SH-SY5Y (cell line): Measurements from ENCODE around the gene RABEP2.

Source experiments
- GATA2 ChIP-seq: IDR thresholded peaks from 2 replicates; pipeline ENCODE4 v1.6.1; 2011; ENCODE audit warnings: mild to moderate bottlenecking, low read depth, low read length
- GATA3 ChIP-seq: IDR thresholded peaks from 2 replicates; pipeline ENCODE4 v1.6.1; 2011; ENCODE audit warnings: low read depth, mild to moderate bottlenecking, low read length, moderate library complexity

- TF ChIP-seq GATA2 (no peak), GATA3 (no peak)
Observed at GRCh38 chr16:28931801-28932225, 6.8 kb upstream of the RABEP2 start, which contains the start of gene CD19.
